RWPE1 (cell line): ENCODE measurements around the gene TBPL2.
"Not testable (repeated sequence)": the region's sequence is repeated elsewhere in the genome, so short reads cannot be mapped to it uniquely, and the experiment has no call there.

ENCODE experiments used
- CTCF ChIA-PET: fragments of 350-600 bp; sonication (Branson Sonifier 250); formaldehyde crosslinking; extraction: SDS; loops from one replicate; lab custom pipeline; 2021; lab: Yijun Ruan, JAX
- POLR2A ChIA-PET: fragments of 400-600 bp; formaldehyde crosslinking; extraction: SDS; loops from one replicate; lab custom pipeline; 2020; ENCODE audit warnings: antibody characterized with exemption; ENCODE audit not compliant: low non-redundant PET; lab: Yijun Ruan, JAX
- DNase-seq: peaks from one replicate; pipeline ENCODE4 v3.0.0; 2012; ENCODE audit warnings: low spot score
- H3K27ac ChIP-seq: fragments of 450-650 bp; 2 replicates; pipeline ENCODE4 v1.5.1; 2017
- CTCF ChIP-seq: fragments of 450-650 bp; conservative IDR thresholded peaks from 2 replicates; pipeline ENCODE4 v1.5.1; 2017; ENCODE audit warnings: low read depth, mild to moderate bottlenecking

TBPL2 gene

DNA sequence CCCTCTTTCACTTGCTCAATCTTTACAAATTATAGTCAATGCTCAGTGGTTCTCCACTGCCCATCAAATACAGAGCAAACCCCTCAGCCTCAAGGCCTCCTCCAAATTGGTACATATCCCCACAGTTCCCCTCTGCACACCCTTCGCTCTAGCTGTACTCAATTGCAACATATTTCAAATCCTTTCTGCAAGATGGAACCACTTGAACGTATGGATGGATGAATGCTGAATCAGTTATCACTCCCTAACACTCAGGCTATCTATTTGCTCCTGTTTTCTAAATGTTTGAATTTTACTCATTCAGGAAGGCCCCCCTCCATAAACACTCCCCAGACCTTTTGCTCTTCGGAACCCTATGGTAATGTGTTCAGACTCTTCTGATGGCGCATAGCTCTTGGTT, 53.3 kb downstream of the TBPL2 start:
- no peak for DNase-seq
- no peak for TF ChIP-seq CTCF
- POLR2A ChIA-PET, result no interaction called here
- no peak overlapping the region for H3K27ac ChIP-seq
- CTCF ChIA-PET, result no interaction called here

DNA sequence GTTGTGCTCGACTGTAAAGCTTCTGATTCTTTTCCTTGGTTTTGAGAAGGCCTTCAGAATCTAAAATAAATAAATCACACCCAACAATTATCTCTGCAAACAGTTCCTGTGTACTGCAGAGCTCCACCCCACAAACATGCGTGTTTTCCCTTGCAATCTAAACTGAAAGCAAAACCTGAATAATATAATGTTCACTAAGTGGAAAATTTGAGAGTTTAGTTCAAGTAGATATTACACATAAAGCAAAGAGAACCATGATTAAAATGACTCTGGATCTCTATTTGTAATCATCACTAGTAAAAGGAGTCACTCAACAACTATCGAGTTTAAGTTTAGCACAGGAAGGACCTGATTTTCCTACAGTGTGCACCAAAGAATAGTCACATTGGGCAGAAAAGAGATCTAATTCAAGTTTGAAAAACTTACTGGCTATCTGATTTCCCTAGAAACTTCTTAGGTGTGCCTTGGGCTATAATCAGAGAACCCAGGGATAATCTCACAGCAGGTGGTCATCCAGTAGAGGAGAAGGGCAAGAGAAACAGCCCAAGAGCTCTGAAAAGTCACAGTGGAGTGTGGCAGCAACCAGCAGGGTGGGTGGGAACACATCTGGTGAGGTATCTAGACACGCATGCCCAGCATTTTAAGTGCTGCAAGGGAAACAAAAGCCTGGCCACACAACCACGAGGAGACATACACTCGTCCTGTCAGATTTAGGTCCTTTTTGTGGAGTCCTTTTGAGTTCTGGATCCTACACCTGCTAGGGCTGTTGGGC, 54.2 kb downstream of the TBPL2 start:
- TF ChIP-seq CTCF, result no peak
- ChIA-PET POLR2A (no interaction called here), CTCF (interaction anchor here (0.7 to 1.0 kb wide), 2 partner anchors 20 to 88 kb away, joined by 3 read pairs; no protein-coding TSS in a partner anchor)
- H3K27ac ChIP-seq, result no peak overlapping the region
- no peak for DNase-seq

DNA sequence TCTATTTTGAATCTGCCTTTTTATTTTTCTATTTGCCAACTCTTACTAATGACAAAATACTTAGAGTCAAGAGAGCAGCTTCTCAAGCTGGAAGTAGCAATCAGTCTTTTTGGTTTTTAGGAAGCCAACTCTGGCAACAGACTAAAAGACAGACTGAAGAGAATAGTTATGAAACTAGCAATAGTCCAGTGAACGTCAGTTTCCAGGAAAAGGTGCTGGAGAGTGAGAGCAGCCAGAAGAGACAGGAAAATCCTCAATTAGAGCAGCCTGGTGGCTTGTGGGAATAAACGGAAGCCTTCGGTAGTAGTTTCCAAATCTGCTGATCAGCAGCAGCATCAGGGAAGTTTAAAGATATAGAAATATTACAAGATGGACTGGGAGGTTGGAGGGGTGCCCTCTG, 55.9 kb downstream of the TBPL2 start:
- POLR2A ChIA-PET, result no interaction called here
- CTCF ChIA-PET, result no interaction called here
- TF ChIP-seq CTCF, result no peak
- DNase-seq, result no peak
- H3K27ac ChIP-seq, result no peak overlapping the region

- TF ChIP-seq CTCF, result no peak
- POLR2A ChIA-PET, result no interaction called here
- DNase-seq, result no peak
Measured at GRCh38 chr14:55383541-55384140, 56.8 kb downstream of the TBPL2 start.

GRCh38 chr14:55383056-55383466, 57.4 kb downstream of the TBPL2 start:
- POLR2A ChIA-PET, H3K27ac ChIP-seq, DNase-seq: not testable (repeated sequence)
- CTCF ChIA-PET, result interaction anchor here (0.6 kb wide), 1 partner anchor 199 kb away, joined by 4 read pairs; no protein-coding TSS in a partner anchor

More at GRCh38 chr14:55383541-55384140, 56.8 kb downstream of the TBPL2 start:
- H3K27ac ChIP-seq, result no peak overlapping the region
- CTCF ChIA-PET, result interaction anchor here (0.6 kb wide), 1 partner anchor 200 kb away, joined by 4 read pairs; no protein-coding TSS in a partner anchor

DNA sequence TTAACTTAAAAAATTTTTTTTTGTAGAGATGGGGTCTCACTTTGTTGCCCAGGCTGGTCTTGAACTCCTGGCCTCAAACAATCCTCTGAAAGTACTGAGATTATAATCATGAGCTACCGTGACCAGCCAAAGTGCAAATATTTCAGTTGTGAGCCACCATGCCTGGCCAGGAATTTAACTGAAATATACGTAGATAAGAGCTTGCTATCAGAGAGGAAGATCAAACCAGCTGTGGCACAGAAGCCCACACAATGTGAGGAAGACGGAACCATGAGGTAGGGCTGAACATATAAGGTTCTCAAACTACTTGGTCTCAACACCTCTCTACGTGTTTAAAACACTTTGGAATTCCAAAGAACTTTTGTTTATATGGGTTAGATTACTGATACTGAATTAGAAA, 57.9 kb downstream of the TBPL2 start:
- POLR2A ChIA-PET, result no interaction called here

More for the DNA sequence above, 57.9 kb downstream of the TBPL2 start:
- H3K27ac ChIP-seq, result no peak overlapping the region
- TF ChIP-seq CTCF, result no peak
- CTCF ChIA-PET, result no interaction called here
- no peak for DNase-seq
